Bronchial epithelial cell (primary cell): ENCODE measurements around the gene PELI2. TPM values are rescaled to one million over a fixed set of nuclear protein-coding genes. Genes with fewer than 3 reads are reported as not detected.

Experiments
- DNase-seq: peaks from one replicate; pipeline ENCODE4 v3.0.0-alpha.2; 2010; ENCODE audit warnings: low read depth
- FAIRE-seq: peaks from 2 replicates; lab custom pipeline; 2011; peaks lifted over from hg19 to GRCh38; lab: Jason Lieb, UNC
- H3K27me3 ChIP-seq: 2 replicates; pipeline ENCODE4 v1.5.1; 2011; ENCODE audit warnings: low read length; ENCODE audit not compliant: control insufficient read depth, insufficient read depth
- H3K36me3 ChIP-seq: 2 replicates; pipeline ENCODE4 v1.5.1; 2011; ENCODE audit warnings: low read length; ENCODE audit not compliant: control insufficient read depth, insufficient read depth
- H3K4me3 ChIP-seq: 2 replicates; pipeline ENCODE4 v1.5.1; 2011; ENCODE audit warnings: mild to moderate bottlenecking, low read depth, low read length, control low read depth
- CTCF ChIP-seq: IDR thresholded peaks from 2 replicates; pipeline ENCODE4 v1.5.1; 2011; ENCODE audit warnings: mild to moderate bottlenecking, moderate library complexity, low read length, control low read depth, inconsistent platforms; ENCODE audit not compliant: insufficient read depth, severe bottlenecking
- total RNA-seq: library from RNA; depleted of rRNA; stranded (reverse); fragments of >200 nt; gene quantifications from 2 replicates; pipeline ENCODE4 v1.2.1, GENCODE V29; 2014

The PELI2 gene
- total RNA-seq, 1 donor from 2014 or later = 2.1 TPM

GRCh38 chr14:56219666-56220413 lies 101.6 kb downstream of the PELI2 start:
- Histone ChIP-seq H3K4me3 (no peak overlapping the region), H3K36me3 (no peaks in the 10 kb centered on the region), H3K27me3 (no peaks in the 10 kb centered on the region)
- TF ChIP-seq CTCF = no peak
- DNase-seq = no peak
- no peak for FAIRE-seq

GRCh38 chr14:56221382-56222128 lies 103.3 kb downstream of the PELI2 start:
- FAIRE-seq (no peak), DNase-seq (no peak)
- H3K27me3 ChIP-seq = peaks cover 2% of the 10 kb centered on the region
- no peaks in the 10 kb centered on the region for H3K36me3 ChIP-seq
- no peak overlapping the region for H3K4me3 ChIP-seq
- TF ChIP-seq CTCF = no peak

GRCh38 chr14:56224229-56224628 lies 106.0 kb downstream of the PELI2 start:
- no peak for TF ChIP-seq CTCF
- Histone ChIP-seq H3K27me3 (peaks cover 2% of the 10 kb centered on the region), H3K4me3 (no peak overlapping the region), H3K36me3 (no peaks in the 10 kb centered on the region)
- no peak for FAIRE-seq
- no peak for DNase-seq

- Histone ChIP-seq H3K4me3 (no peak overlapping the region), H3K36me3 (no peaks in the 10 kb centered on the region), H3K27me3 (peaks cover 2% of the 10 kb centered on the region)
- FAIRE-seq (peak; percentile 58), DNase-seq (no peak)
- TF ChIP-seq CTCF = no peak
These were observed 106.8 kb downstream of the PELI2 start for GRCh38 chr14:56224691-56225681.

GRCh38 chr14:56235388-56235787 lies 117.2 kb downstream of the PELI2 start:
- no peak for TF ChIP-seq CTCF
- H3K27me3 ChIP-seq = no peaks in the 10 kb centered on the region
- H3K36me3 ChIP-seq = no peaks in the 10 kb centered on the region
- H3K4me3 ChIP-seq = no peak overlapping the region
- FAIRE-seq (no peak), DNase-seq (no peak)
